ENCODE results near the gene P4HA1.
"Not testable (repeated sequence)": the region's sequence is repeated elsewhere in the genome, so short reads cannot be mapped to it uniquely, and the experiment has no call there.

P4HA1 gene

GRCh38 chr10:73054286-73054685, 42.4 kb downstream of the P4HA1 start:
- no peak for DNase-seq (ENCODE audit: extremely low read depth, low read depth)
- TF ChIP-seq CTCF (IDR thresholded peaks at IDR 0.05; ENCODE audit: low read depth, low read length) = no peak

GRCh38 chr10:73053275-73053674, 43.4 kb downstream of the P4HA1 start:
- TF ChIP-seq CTCF (IDR thresholded peaks at IDR 0.05; ENCODE audit: low read depth, low read length) = no peak

GRCh38 chr10:73044378-73045285, 52.0 kb downstream of the P4HA1 start:
- peak; percentile 63 for DNase-seq (ENCODE audit: extremely low read depth, low read depth)
- TF ChIP-seq CTCF (IDR thresholded peaks at IDR 0.05; ENCODE audit: low read depth, low read length) = no peak

More at GRCh38 chr10:73053275-73053674, 43.4 kb downstream of the P4HA1 start:
- no peak for DNase-seq (ENCODE audit: extremely low read depth, low read depth)

GRCh38 chr10:73043766-73044377, 52.8 kb downstream of the P4HA1 start:
- no peak for DNase-seq (ENCODE audit: extremely low read depth, low read depth)
- TF ChIP-seq CTCF (IDR thresholded peaks at IDR 0.05; ENCODE audit: low read depth, low read length) = no peak

- no peak for DNase-seq (ENCODE audit: extremely low read depth, low read depth)
Observed at GRCh38 chr10:73043319-73043718, 53.3 kb downstream of the P4HA1 start.

DNA sequence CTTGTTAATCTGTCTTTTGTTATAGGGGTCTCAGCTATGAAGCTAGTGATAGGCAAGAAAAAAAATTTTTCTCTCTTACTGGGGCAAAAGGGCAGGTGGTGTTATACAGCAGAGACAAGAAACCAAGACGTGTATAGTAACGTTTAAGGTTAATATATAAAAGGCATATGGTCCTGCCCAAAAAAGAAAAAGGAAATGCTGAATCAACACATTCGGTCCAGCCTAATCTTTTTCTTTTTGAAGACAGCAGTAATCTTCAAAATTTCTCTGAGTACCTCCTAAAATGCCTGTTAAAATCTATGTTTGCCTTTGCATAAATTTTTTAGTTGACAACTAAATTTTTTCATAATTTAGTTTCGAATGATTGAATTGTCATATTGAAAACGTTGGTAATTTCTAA, 54.5 kb downstream of the P4HA1 start:
- no peak for TF ChIP-seq CTCF (IDR thresholded peaks at IDR 0.05; ENCODE audit: low read depth, low read length)
- DNase-seq (ENCODE audit: extremely low read depth, low read depth) = no peak

More at GRCh38 chr10:73043319-73043718, 53.3 kb downstream of the P4HA1 start:
- TF ChIP-seq CTCF (IDR thresholded peaks at IDR 0.05; ENCODE audit: low read depth, low read length) = no peak

DNA sequence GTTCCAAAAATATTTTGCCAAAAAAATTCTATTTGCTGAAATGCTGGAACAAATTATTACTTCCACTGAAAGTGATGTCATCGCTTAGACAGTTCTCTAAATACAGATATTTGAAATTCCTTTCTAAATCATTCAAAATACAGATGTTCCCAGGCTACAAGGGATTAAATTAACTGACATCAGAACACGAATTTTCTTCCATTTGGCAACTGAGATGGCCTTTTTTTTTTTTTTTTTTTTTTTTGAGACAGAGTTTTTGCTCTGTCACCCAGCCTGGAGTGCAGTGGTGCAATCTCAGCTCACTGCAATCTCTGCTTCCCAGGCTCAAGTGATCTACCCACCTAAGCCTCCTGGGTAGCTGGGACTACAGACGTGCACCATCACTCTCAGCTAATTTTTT, 57.0 kb downstream of the P4HA1 start:
- peak; percentile 62 for DNase-seq (ENCODE audit: extremely low read depth, low read depth)
- TF ChIP-seq CTCF (IDR thresholded peaks at IDR 0.05; ENCODE audit: low read depth, low read length) = no peak

DNA sequence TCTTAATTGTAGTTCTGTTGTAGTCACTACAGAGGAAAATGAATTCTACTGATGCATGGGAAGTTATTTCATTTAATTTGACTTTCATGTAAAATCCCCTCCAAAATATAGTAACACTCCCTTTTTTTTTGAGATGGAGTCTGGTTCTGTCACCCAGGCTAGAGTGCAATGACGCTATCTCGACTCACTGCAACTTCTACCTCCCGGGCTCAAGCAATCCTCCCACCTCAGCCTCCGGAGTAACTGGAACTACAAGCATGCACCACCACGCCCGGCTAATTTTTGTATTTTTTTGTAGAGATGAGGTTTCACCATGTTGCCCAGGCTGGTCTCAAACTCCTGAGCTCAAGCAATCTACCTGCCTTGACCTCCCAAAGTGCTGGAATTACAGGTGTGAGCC, 60.4 kb downstream of the P4HA1 start:
- DNase-seq (ENCODE audit: extremely low read depth, low read depth) = not testable (repeated sequence)
